HUES48 (cell line): Measurements from ENCODE around the gene ZNF41.

Experiments used
- H3K27ac ChIP-seq: one replicate; pipeline ENCODE4 v1.7.0; 2013; ENCODE audit warnings: low read depth, low read length, inconsistent platforms
- H3K27me3 ChIP-seq: 2 replicates; pipeline ENCODE4 v1.6.1; 2013; ENCODE audit warnings: mild to moderate bottlenecking, low read length; ENCODE audit not compliant: control insufficient read depth, insufficient read depth
- H3K36me3 ChIP-seq: 2 replicates; pipeline ENCODE4 v1.6.1; 2013; ENCODE audit warnings: low read length; ENCODE audit not compliant: control insufficient read depth, insufficient read depth
- H3K4me1 ChIP-seq: 2 replicates; pipeline ENCODE4 v1.6.1; 2013; ENCODE audit warnings: mild to moderate bottlenecking, low read length; ENCODE audit not compliant: control insufficient read depth, insufficient read depth
- H3K4me3 ChIP-seq: 2 replicates; pipeline ENCODE4 v1.5.1; 2013; ENCODE audit warnings: mild to moderate bottlenecking, low read depth, low read length
- H3K9ac ChIP-seq: 2 replicates; pipeline ENCODE4 v1.6.1; 2013; ENCODE audit warnings: mild to moderate bottlenecking, low read depth, low read length, moderate library complexity
- H3K9me3 ChIP-seq: 2 replicates; pipeline ENCODE4 v1.6.1; 2013; ENCODE audit warnings: low read length; ENCODE audit not compliant: control insufficient read depth, insufficient read depth

ZNF41 gene

DNA sequence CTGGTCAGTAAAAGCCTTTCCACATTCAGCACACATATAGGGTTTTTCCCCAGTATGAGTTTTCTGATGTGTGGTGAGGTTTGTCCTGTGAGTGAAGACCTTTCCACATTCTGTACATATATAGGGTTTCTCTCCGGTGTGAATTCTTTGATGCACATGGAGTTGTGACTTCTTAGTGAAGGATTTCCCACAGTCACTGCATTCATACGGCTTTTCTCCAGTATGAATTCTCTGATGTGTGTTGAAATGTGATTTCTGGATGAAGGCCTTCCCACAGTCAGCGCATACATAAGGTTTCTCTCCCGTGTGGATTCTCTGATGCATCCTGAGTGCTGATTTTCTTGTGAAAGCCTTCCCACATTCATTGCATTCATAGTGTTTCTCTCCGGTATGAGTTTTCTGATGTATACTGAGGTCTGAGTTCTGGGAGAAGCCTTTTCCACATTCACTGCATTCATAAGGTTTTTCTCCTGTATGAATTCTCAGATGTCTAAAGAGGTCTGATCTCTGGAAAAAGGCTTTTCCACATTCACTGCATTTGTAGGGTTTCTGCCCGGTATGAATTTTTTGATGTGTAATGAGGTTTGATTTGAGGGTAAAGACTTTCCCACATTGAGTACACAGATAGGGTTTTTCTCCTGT lies 34.7 kb downstream of the ZNF41 start:
- H3K27me3 ChIP-seq, result no peaks in the 10 kb centered on the region
- peaks cover 7% of the 10 kb centered on the region for H3K36me3 ChIP-seq

DNA sequence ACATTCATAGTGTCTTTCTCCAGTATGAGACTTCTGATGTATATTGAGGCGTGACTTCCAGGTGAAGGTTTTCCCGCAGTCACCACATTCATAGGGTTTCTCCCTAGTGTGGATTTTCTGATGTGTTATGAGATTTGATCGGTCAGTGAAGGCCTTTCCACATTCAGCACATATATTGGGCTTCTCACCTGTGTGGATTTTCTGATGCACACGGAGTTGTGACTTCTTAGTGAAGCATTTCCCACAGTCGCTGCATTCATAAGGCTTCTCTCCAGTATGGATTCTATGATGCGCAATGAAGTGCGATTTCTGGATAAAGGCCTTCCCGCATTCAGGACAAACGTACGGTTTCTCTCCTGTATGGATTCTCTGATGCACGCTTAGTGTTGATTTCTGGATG lies 35.4 kb downstream of the ZNF41 start:
- H3K27ac ChIP-seq, result no peak overlapping the region
- no peak overlapping the region for H3K9ac ChIP-seq
- peaks cover 7% of the 10 kb centered on the region for H3K36me3 ChIP-seq
- no peaks in the 10 kb centered on the region for H3K27me3 ChIP-seq
- H3K4me3 ChIP-seq, result no peak overlapping the region
- H3K9me3 ChIP-seq, result peaks cover 66% of the 10 kb centered on the region
- no peaks in the 10 kb centered on the region for H3K4me1 ChIP-seq

More for the DNA sequence above, 34.7 kb downstream of the ZNF41 start:
- H3K27ac ChIP-seq, result no peak overlapping the region
- H3K9ac ChIP-seq, result no peak overlapping the region
- peaks cover 66% of the 10 kb centered on the region for H3K9me3 ChIP-seq
- H3K4me3 ChIP-seq, result no peak overlapping the region
- no peaks in the 10 kb centered on the region for H3K4me1 ChIP-seq

DNA sequence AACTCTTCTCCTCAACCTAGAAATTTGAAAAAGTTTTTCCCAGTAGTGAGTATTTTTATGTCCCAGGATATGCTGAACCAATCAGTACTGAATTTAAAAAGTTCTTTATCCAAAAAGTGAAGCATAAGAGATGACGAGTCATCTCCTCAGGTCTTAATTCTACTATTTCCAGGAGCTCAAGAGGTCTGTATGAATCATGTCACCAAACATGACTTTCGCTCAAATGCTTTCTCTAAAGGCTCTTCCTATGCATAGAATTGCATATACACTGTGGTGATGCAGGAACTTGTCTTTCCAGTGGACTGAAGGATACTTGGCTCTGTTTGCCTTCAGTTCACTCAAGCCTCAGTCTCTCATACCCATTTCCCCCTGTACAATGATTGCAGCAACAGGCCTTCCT lies 36.1 kb downstream of the ZNF41 start:
- Histone ChIP-seq H3K27me3 (no peaks in the 10 kb centered on the region), H3K9me3 (peaks cover 62% of the 10 kb centered on the region), H3K4me1 (no peaks in the 10 kb centered on the region), H3K36me3 (peaks cover 7% of the 10 kb centered on the region), H3K27ac (no peak overlapping the region), H3K9ac (no peak overlapping the region), H3K4me3 (no peak overlapping the region)

- no peaks in the 10 kb centered on the region for H3K27me3 ChIP-seq
- no peak overlapping the region for H3K4me3 ChIP-seq
- H3K9ac ChIP-seq, result no peak overlapping the region
- H3K27ac ChIP-seq, result peak overlapping the region; percentile 29
- peaks cover 7% of the 10 kb centered on the region for H3K36me3 ChIP-seq
- H3K9me3 ChIP-seq, result peaks cover 65% of the 10 kb centered on the region
- no peaks in the 10 kb centered on the region for H3K4me1 ChIP-seq
Observed at GRCh38 chrX:47446431-47446830, 36.6 kb downstream of the ZNF41 start.

GRCh38 chrX:47430925-47431324 lies 52.1 kb downstream of the ZNF41 start:
- Histone ChIP-seq H3K4me3 (no peak overlapping the region), H3K27ac (no peak overlapping the region), H3K27me3 (no peaks in the 10 kb centered on the region), H3K36me3 (no peaks in the 10 kb centered on the region), H3K4me1 (no peaks in the 10 kb centered on the region), H3K9ac (no peak overlapping the region), H3K9me3 (peaks cover 22% of the 10 kb centered on the region)

GRCh38 chrX:47422444-47422843 lies 60.6 kb downstream of the ZNF41 start:
- Histone ChIP-seq H3K27me3 (no peaks in the 10 kb centered on the region), H3K9me3 (peaks cover 27% of the 10 kb centered on the region), H3K27ac (no peak overlapping the region), H3K36me3 (no peaks in the 10 kb centered on the region), H3K4me3 (no peak overlapping the region), H3K4me1 (no peaks in the 10 kb centered on the region), H3K9ac (no peak overlapping the region)

DNA sequence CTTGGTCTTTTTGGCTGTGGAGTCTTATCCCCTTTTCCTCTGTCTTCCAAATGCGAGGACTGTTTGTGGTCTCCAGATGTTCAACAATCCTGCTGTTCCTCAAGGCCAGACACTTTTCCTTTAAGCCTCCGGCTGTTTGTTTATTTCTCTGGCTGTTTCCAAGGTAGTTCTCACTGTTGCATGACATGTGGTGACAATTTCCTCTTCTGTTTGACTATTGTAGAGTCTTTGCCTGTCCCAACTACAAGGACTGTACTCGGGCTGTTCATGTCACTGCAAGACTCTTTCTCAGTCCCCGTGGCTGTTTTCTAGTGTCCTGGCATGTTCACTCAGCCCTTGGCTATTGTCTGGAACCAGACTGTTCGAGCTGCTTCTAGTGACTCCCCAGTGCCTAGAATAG lies 62.1 kb downstream of the ZNF41 start:
- no peak overlapping the region for H3K9ac ChIP-seq

GRCh38 chrX:47420265-47420664 lies 62.8 kb downstream of the ZNF41 start:
- no peaks in the 10 kb centered on the region for H3K4me1 ChIP-seq
- peaks cover 24% of the 10 kb centered on the region for H3K9me3 ChIP-seq
- H3K4me3 ChIP-seq, result no peak overlapping the region
- no peaks in the 10 kb centered on the region for H3K36me3 ChIP-seq
- H3K27me3 ChIP-seq, result no peaks in the 10 kb centered on the region
- H3K27ac ChIP-seq, result no peak overlapping the region
- H3K9ac ChIP-seq, result no peak overlapping the region

More for the DNA sequence above, 62.1 kb downstream of the ZNF41 start:
- no peak overlapping the region for H3K4me3 ChIP-seq
- peaks cover 24% of the 10 kb centered on the region for H3K9me3 ChIP-seq
- H3K27me3 ChIP-seq, result no peaks in the 10 kb centered on the region
- H3K36me3 ChIP-seq, result no peaks in the 10 kb centered on the region
- H3K4me1 ChIP-seq, result no peaks in the 10 kb centered on the region
- H3K27ac ChIP-seq, result no peak overlapping the region

DNA sequence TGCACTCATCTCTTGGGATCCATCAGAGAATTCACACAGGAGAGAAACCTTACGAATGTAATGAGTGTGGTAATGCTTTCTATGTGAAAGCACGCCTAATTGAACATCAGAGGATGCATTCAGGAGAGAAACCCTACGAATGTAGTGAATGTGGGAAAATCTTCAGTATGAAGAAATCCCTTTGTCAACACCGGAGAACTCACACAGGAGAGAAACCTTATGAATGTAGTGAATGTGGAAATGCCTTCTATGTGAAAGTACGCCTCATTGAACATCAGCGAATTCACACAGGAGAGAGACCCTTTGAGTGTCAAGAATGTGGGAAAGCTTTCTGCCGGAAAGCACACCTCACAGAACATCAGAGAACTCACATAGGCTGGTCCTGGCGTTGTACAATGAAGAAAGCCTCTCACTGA lies 69.8 kb downstream of the ZNF41 start:
- Histone ChIP-seq H3K9me3 (peaks cover 46% of the 10 kb centered on the region), H3K9ac (no peak overlapping the region), H3K27me3 (no peaks in the 10 kb centered on the region), H3K4me3 (no peak overlapping the region), H3K36me3 (no peaks in the 10 kb centered on the region; the same call in 1 of the 2 replicates), H3K27ac (no peak overlapping the region), H3K4me1 (no peaks in the 10 kb centered on the region)
